OCI-LY1 (cell line): Measurements from ENCODE around the gene HMGCS1.

ENCODE experiments used
- EZH2 ChIP-seq: fragments of 200-600 bp; sonication (generic), shearing (Covaris generic); IDR thresholded peaks from 2 replicates; pipeline ENCODE4 v1.8.0; 2017; ENCODE audit warnings: borderline replicate concordance, mixed run types, mild to moderate bottlenecking, antibody characterized with exemption, low read length, moderate library complexity, mixed read lengths
- TF ChIP-seq, protein P1 (sequence below): fragments of 200-600 bp; sonication (generic), shearing (Covaris generic); IDR thresholded peaks from 2 replicates; pipeline ENCODE4 v1.5.1; 2017; ENCODE audit warnings: mild to moderate bottlenecking, antibody characterized with exemption, low read length, moderate library complexity, mixed read lengths

DNA sequence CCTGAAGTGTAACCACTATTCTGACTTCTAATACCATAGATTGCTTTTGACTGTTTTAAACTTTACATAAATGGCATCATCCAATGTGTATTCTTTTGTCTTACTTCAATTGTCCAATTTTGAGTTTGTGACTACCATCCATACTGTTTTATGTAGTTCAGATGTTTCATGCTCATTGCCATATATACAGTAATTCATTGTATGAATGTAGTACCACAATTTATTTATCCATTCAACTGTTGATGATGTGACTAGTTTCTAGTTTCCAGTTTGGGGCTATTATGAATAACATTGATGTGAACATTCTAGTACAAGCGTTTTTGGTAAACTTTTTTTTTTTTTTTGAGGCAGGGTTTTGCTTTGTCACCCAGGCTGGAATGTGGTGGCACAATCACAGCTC, 55.1 kb downstream of the HMGCS1 start:
- TF ChIP-seq, protein P1, sequence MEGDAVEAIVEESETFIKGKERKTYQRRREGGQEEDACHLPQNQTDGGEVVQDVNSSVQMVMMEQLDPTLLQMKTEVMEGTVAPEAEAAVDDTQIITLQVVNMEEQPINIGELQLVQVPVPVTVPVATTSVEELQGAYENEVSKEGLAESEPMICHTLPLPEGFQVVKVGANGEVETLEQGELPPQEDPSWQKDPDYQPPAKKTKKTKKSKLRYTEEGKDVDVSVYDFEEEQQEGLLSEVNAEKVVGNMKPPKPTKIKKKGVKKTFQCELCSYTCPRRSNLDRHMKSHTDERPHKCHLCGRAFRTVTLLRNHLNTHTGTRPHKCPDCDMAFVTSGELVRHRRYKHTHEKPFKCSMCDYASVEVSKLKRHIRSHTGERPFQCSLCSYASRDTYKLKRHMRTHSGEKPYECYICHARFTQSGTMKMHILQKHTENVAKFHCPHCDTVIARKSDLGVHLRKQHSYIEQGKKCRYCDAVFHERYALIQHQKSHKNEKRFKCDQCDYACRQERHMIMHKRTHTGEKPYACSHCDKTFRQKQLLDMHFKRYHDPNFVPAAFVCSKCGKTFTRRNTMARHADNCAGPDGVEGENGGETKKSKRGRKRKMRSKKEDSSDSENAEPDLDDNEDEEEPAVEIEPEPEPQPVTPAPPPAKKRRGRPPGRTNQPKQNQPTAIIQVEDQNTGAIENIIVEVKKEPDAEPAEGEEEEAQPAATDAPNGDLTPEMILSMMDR = no peak
- TF ChIP-seq EZH2 = no peak
